Measurements from ENCODE around the gene LRRC57. TPM values are rescaled to one million over a fixed set of nuclear protein-coding genes. Genes with fewer than 3 reads are reported as not detected.

The LRRC57 gene
- total RNA-seq, 1 donor from 2014 or later, result 18.1 TPM

GRCh38 chr15:42498212-42499068 lies 50.2 kb downstream of the LRRC57 start:
- no peaks in the 10 kb centered on the region for H3K27me3 Mint-ChIP-seq (ENCODE audit: insufficient read depth, low read depth)
- H3K9me3 ChIP-seq (ENCODE audit: low read depth), result no peaks in the 10 kb centered on the region
- H4K20me1 ChIP-seq (ENCODE audit: low read depth), result peaks cover 11% of the 10 kb centered on the region
- H3K27me3 ChIP-seq, result no peaks in the 10 kb centered on the region
- H3K27ac Mint-ChIP-seq, result no peak overlapping the region
- no peaks in the 10 kb centered on the region for H3K36me3 ChIP-seq
- no peak overlapping the region for H3K4me3 ChIP-seq
- no peaks in the 10 kb centered on the region for H3K36me3 Mint-ChIP-seq
- H3K4me2 ChIP-seq, result no peak overlapping the region
- H3K4me3 Mint-ChIP-seq, result no peak overlapping the region
- H2AFZ ChIP-seq (replicated peaks), result no peak overlapping the region
- peaks cover 77% of the 10 kb centered on the region for H3K79me2 ChIP-seq (ENCODE audit: low read depth)
- H3K9ac ChIP-seq, result no peak overlapping the region
- H3K9me3 Mint-ChIP-seq, result no peaks in the 10 kb centered on the region
- TF ChIP-seq EZH2phosphoT487 (IDR thresholded peaks at IDR 0.05) (no peak), EZH2 (IDR thresholded peaks at IDR 0.05) (no peak), CTCF (IDR thresholded peaks at IDR 0.05) (no peak)
- peaks cover 8% of the 10 kb centered on the region for H3F3A ChIP-seq (ENCODE audit: low read depth)
- no peak overlapping the region for H3K27ac ChIP-seq
- DNase-seq (ENCODE audit: low spot score), result no peak
- H3K4me1 Mint-ChIP-seq, result peaks cover 21% of the 10 kb centered on the region
- H3K4me1 ChIP-seq, result peaks cover 10% of the 10 kb centered on the region

GRCh38 chr15:42495361-42496212 lies 53.0 kb downstream of the LRRC57 start, which contains the start of gene SNAP23:
TSS of gene SNAP23 (plus strand) at chr15:42495634. CDS start at chr15:42511847, 16,213 bp downstream.
- H3K4me2 ChIP-seq, result peak within 1 kb of the TSS; percentile 91
- DNase-seq (ENCODE audit: low spot score), result peak; percentile 96
- H3K36me3 ChIP-seq, result no peaks in the 10 kb centered on the region
- H3K4me3 ChIP-seq, result peak within 1 kb of the TSS; percentile 76
- H3K4me1 Mint-ChIP-seq, result peaks cover 27% of the 10 kb centered on the region
- peaks cover 48% of the 10 kb centered on the region for H3K79me2 ChIP-seq (ENCODE audit: low read depth)
- no peaks in the 10 kb centered on the region for H3K9me3 Mint-ChIP-seq
- H3F3A ChIP-seq (ENCODE audit: low read depth), result peaks cover 17% of the 10 kb centered on the region
- peak within 1 kb of the TSS; percentile 65 for H3K27ac Mint-ChIP-seq
- H4K20me1 ChIP-seq (ENCODE audit: low read depth), result peaks cover 2% of the 10 kb centered on the region
- TF ChIP-seq CTCF (IDR thresholded peaks at IDR 0.05) (no peak), EZH2phosphoT487 (IDR thresholded peaks at IDR 0.05) (no peak), EZH2 (IDR thresholded peaks at IDR 0.05) (no peak)
- no peaks in the 10 kb centered on the region for H3K27me3 ChIP-seq
- H3K36me3 Mint-ChIP-seq, result no peaks in the 10 kb centered on the region
- peak within 1 kb of the TSS; percentile 38 for H3K27ac ChIP-seq
- peaks cover 2% of the 10 kb centered on the region for H3K27me3 Mint-ChIP-seq (ENCODE audit: insufficient read depth, low read depth)
- H3K4me3 Mint-ChIP-seq, result peak within 1 kb of the TSS; percentile 98
- H2AFZ ChIP-seq (replicated peaks), result peak within 1 kb of the TSS; percentile 85
- peaks cover 10% of the 10 kb centered on the region for H3K4me1 ChIP-seq
- peak within 1 kb of the TSS; percentile 65 for H3K9ac ChIP-seq
- H3K9me3 ChIP-seq (ENCODE audit: low read depth), result no peaks in the 10 kb centered on the region

DNA sequence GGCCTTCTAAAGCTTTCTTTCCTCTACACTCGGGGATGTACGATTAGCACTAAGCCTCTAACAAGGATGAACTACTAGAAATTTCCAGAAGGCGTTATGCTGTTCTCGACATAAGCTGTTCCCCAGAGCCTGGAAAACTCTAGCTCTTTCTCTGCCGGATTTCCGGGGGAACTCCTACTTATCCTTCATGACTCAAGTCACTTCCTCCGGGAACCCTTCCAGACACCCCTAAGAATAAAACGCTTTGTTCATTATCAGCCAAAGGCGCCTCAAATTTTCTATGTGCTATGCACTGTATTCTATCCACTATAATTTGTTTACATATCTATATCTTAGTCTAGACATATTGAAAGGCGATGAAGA lies 53.6 kb downstream of the LRRC57 start:
- Histone ChIP-seq H3K9ac (no peak overlapping the region), H3K9me3 (ENCODE audit: low read depth) (no peaks in the 10 kb centered on the region), H3K4me1 (peaks cover 10% of the 10 kb centered on the region), H2AFZ (replicated peaks) (peak overlapping the region; percentile 85), H3K27ac (no peak overlapping the region), H3K27me3 (no peaks in the 10 kb centered on the region), H4K20me1 (ENCODE audit: low read depth) (no peaks in the 10 kb centered on the region), H3F3A (ENCODE audit: low read depth) (peaks cover 23% of the 10 kb centered on the region), H3K4me3 (peak overlapping the region; percentile 76), H3K4me2 (peak overlapping the region; percentile 91), H3K79me2 (ENCODE audit: low read depth) (peaks cover 49% of the 10 kb centered on the region), H3K36me3 (no peaks in the 10 kb centered on the region)
- H3K36me3 Mint-ChIP-seq, result no peaks in the 10 kb centered on the region
- peak overlapping the region; percentile 53 for H3K27ac Mint-ChIP-seq
- H3K9me3 Mint-ChIP-seq, result no peaks in the 10 kb centered on the region
- no peak for TF ChIP-seq EZH2 (IDR thresholded peaks at IDR 0.05)
- TF ChIP-seq CTCF (IDR thresholded peaks at IDR 0.05), result no peak
- TF ChIP-seq EZH2phosphoT487 (IDR thresholded peaks at IDR 0.05), result no peak
- H3K4me1 Mint-ChIP-seq, result peaks cover 27% of the 10 kb centered on the region
- peak; percentile 11 for DNase-seq (ENCODE audit: low spot score)
- peaks cover 2% of the 10 kb centered on the region for H3K27me3 Mint-ChIP-seq (ENCODE audit: insufficient read depth, low read depth)
- peak overlapping the region; percentile 98 for H3K4me3 Mint-ChIP-seq

Measured in neural progenitor cell (in vitro differentiated cells).